Caco-2 (cell line): ENCODE measurements around the gene BMP10. TPM values are rescaled to one million over a fixed set of nuclear protein-coding genes. Genes with fewer than 3 reads are reported as not detected.

Experiments
- BruUV-seq: library from RNA; stranded (reverse); fragments of 400-500 nt; replicated peaks from 2 replicates; lab custom pipeline; 2021; lab: Mats Ljungman, UMichigan
- CTCF ChIA-PET: fragments of 300-600 bp; sonication (Branson Sonifier 250); formaldehyde crosslinking; loops from one replicate; lab custom pipeline; 2022; ENCODE audit warnings: antibody characterized with exemption; lab: Charles Lee
- POLR2A ChIA-PET: fragments of 300-600 bp; sonication (Branson Sonifier 250); formaldehyde crosslinking; loops from one replicate; lab custom pipeline; 2022; ENCODE audit warnings: antibody characterized with exemption; lab: Charles Lee
- DNase-seq, 2 experiments: peaks; one replicate each; pipeline versions ENCODE4 v3.0.0 to v3.0.0-alpha.2; 2020 to 2022
- H3K27me3 ChIP-seq: replicated peaks from 2 replicates; pipeline ENCODE4 v1.6.0; 2011; ENCODE audit warnings: low read length; ENCODE audit not compliant: control insufficient read depth, insufficient read depth
- H3K36me3 ChIP-seq: 2 replicates; pipeline ENCODE4 v1.5.1; 2011; ENCODE audit warnings: low read length; ENCODE audit not compliant: control insufficient read depth, insufficient read depth
- H3K4me1 ChIP-seq: fragments of 250-450 bp; sonication (Bioruptor Pico); 2 replicates; pipeline ENCODE4 v1.5.1; 2020; ENCODE audit warnings: mild to moderate bottlenecking
- H3K4me3 ChIP-seq: 2 replicates; pipeline ENCODE4 v1.5.1; 2011; ENCODE audit warnings: low read depth, mild to moderate bottlenecking, control low read depth, low read length
- H3K9me3 ChIP-seq: fragments of 250-450 bp; sonication (Bioruptor Pico); 2 replicates; pipeline ENCODE4 v1.5.1; 2020; ENCODE audit warnings: mild to moderate bottlenecking, moderate library complexity
- H3K27ac Mint-ChIP-seq: one replicate; pipeline ENCODE4 v1.8.0; 2022; ENCODE audit warnings: mixed read lengths; ENCODE audit not compliant: unreplicated experiment
- H3K27me3 Mint-ChIP-seq: one replicate; pipeline ENCODE4 v1.8.0; 2022; ENCODE audit warnings: mixed read lengths; ENCODE audit not compliant: insufficient read depth, unreplicated experiment
- H3K36me3 Mint-ChIP-seq: one replicate; pipeline ENCODE4 v1.8.0; 2022; ENCODE audit warnings: mild to moderate bottlenecking, mixed read lengths; ENCODE audit not compliant: insufficient read depth, unreplicated experiment
- H3K4me1 Mint-ChIP-seq: one replicate; pipeline ENCODE4 v1.8.0; 2022; ENCODE audit warnings: low read depth, mixed read lengths; ENCODE audit not compliant: unreplicated experiment
- H3K4me3 Mint-ChIP-seq: one replicate; pipeline ENCODE4 v1.8.0; 2022; ENCODE audit warnings: mild to moderate bottlenecking, moderate library complexity, mixed read lengths; ENCODE audit not compliant: unreplicated experiment
- H3K9me3 Mint-ChIP-seq: one replicate; pipeline ENCODE4 v1.8.0; 2022; ENCODE audit warnings: mixed read lengths; ENCODE audit not compliant: unreplicated experiment
- intact Hi-C: fragments of 100-400 bp; cut with micrococcal nuclease; formaldehyde crosslinking; loops from one replicate; pipeline ENCODE4 v1.10.0; 2022; ENCODE audit not compliant: unreplicated experiment
- total RNA-seq: library from RNA; stranded (reverse); gene quantifications from 2 replicates; pipeline ENCODE4 v1.2.3, GENCODE V29; 2022
- TF ChIP-seq, protein P1 (sequence below), 2 experiments: fragments of 200-600 bp in 1 of 2; IDR thresholded peaks; 1 replicate in 1 of 2; 2 replicates in 1 of 2; pipeline versions ENCODE4 v1.5.1 to v1.8.0; 2011 to 2022; ENCODE audit warnings: antibody characterized with exemption in 1 of 2, control low read depth in 1 of 2, inconsistent platforms in 1 of 2, low read depth in 1 of 2, low read length in 1 of 2, mild to moderate bottlenecking in 1 of 2, moderate library complexity in 1 of 2; ENCODE audit not compliant: insufficient read depth in 1 of 2, severe bottlenecking in 1 of 2, unreplicated experiment in 1 of 2

BMP10 gene
- total RNA-seq, 1 experiment from 2014 or later: not detected

- Histone ChIP-seq H3K36me3 (no peaks in the 10 kb centered on the region), H3K4me3 (no peak overlapping the region), H3K4me1 (peaks cover 31% of the 10 kb centered on the region), H3K9me3 (peaks cover 3% of the 10 kb centered on the region; the same call in 1 of the 2 replicates), H3K27me3 (no peaks in the 10 kb centered on the region)
- ChIA-PET CTCF (interaction anchor here (0.8 kb wide), 1 partner anchor 50 kb away, joined by 5 read pairs; no protein-coding TSS in a partner anchor), POLR2A (no interaction called here)
- Mint-ChIP-seq H3K27me3 (no peaks in the 10 kb centered on the region), H3K4me1 (peaks cover 7% of the 10 kb centered on the region), H3K4me3 (no peak overlapping the region), H3K9me3 (peaks cover 4% of the 10 kb centered on the region), H3K27ac (no peak overlapping the region), H3K36me3 (no peaks in the 10 kb centered on the region)
- no TSS peak for BruUV-seq
- TF ChIP-seq, protein P1, sequence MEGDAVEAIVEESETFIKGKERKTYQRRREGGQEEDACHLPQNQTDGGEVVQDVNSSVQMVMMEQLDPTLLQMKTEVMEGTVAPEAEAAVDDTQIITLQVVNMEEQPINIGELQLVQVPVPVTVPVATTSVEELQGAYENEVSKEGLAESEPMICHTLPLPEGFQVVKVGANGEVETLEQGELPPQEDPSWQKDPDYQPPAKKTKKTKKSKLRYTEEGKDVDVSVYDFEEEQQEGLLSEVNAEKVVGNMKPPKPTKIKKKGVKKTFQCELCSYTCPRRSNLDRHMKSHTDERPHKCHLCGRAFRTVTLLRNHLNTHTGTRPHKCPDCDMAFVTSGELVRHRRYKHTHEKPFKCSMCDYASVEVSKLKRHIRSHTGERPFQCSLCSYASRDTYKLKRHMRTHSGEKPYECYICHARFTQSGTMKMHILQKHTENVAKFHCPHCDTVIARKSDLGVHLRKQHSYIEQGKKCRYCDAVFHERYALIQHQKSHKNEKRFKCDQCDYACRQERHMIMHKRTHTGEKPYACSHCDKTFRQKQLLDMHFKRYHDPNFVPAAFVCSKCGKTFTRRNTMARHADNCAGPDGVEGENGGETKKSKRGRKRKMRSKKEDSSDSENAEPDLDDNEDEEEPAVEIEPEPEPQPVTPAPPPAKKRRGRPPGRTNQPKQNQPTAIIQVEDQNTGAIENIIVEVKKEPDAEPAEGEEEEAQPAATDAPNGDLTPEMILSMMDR (IDR thresholded peaks at IDR 0.05; ENCODE audit: insufficient read depth in 1 of 2, low read depth in 1 of 2, low read length in 1 of 2, severe bottlenecking in 1 of 2, unreplicated experiment in 1 of 2): no peak
- DNase-seq: no peak
- intact Hi-C loops: no loop called here
Measured at GRCh38 chr2:68877079-68877772, 6.0 kb upstream of the BMP10 start.

- POLR2A ChIA-PET: no interaction called here
- H3K9me3 ChIP-seq: no peaks in the 10 kb centered on the region
- DNase-seq: no peak
- no peak overlapping the region for H3K27ac Mint-ChIP-seq
- H3K9me3 Mint-ChIP-seq: no peaks in the 10 kb centered on the region
- H3K4me1 ChIP-seq: no peaks in the 10 kb centered on the region
- no peak overlapping the region for H3K4me3 Mint-ChIP-seq
- no peaks in the 10 kb centered on the region for H3K36me3 ChIP-seq
- H3K4me1 Mint-ChIP-seq: no peaks in the 10 kb centered on the region
- CTCF ChIA-PET: no interaction called here
- H3K27me3 ChIP-seq: no peaks in the 10 kb centered on the region; the same call in 1 of the 2 replicates
- intact Hi-C loops: no loop called here
- no peaks in the 10 kb centered on the region for H3K36me3 Mint-ChIP-seq
- no peak overlapping the region for H3K4me3 ChIP-seq
- TF ChIP-seq, protein P1 (IDR thresholded peaks at IDR 0.05; ENCODE audit: insufficient read depth in 1 of 2, low read depth in 1 of 2, low read length in 1 of 2, severe bottlenecking in 1 of 2, unreplicated experiment in 1 of 2): no peak
- BruUV-seq: no TSS peak
- no peaks in the 10 kb centered on the region for H3K27me3 Mint-ChIP-seq
Measured at GRCh38 chr2:68870215-68870614, 982 bp downstream of the BMP10 start.

- H3K36me3 Mint-ChIP-seq: no peaks in the 10 kb centered on the region
- no TSS peak for BruUV-seq
- TF ChIP-seq, protein P1 (IDR thresholded peaks at IDR 0.05; ENCODE audit: insufficient read depth in 1 of 2, low read depth in 1 of 2, low read length in 1 of 2, severe bottlenecking in 1 of 2, unreplicated experiment in 1 of 2): no peak
- H3K27me3 ChIP-seq: no peaks in the 10 kb centered on the region
- H3K27ac Mint-ChIP-seq: no peak overlapping the region
- no peaks in the 10 kb centered on the region for H3K36me3 ChIP-seq
- DNase-seq: no peak
- no peaks in the 10 kb centered on the region for H3K4me1 Mint-ChIP-seq
- CTCF ChIA-PET: no interaction called here
- no peak overlapping the region for H3K4me3 ChIP-seq
- no peaks in the 10 kb centered on the region for H3K27me3 Mint-ChIP-seq
- intact Hi-C loops: no loop called here
- H3K4me1 ChIP-seq: no peaks in the 10 kb centered on the region
- no peaks in the 10 kb centered on the region for H3K9me3 Mint-ChIP-seq
- H3K9me3 ChIP-seq: no peaks in the 10 kb centered on the region
- no peak overlapping the region for H3K4me3 Mint-ChIP-seq
- POLR2A ChIA-PET: no interaction called here
Measured at GRCh38 chr2:68865108-68865507, 6.1 kb downstream of the BMP10 start.
